Activated T-helper 2 cell treated with anti-CD3 and anti-CD28 coated beads, Interferon-gamma antibody, Interleukin-2, Interleukin-4, amounts not matched to agents 10 μg/mL and 5 μg/mL and 100 μg/mL, durations not matched to agents 14 hours and 24 hours and 36 hours (primary cell): ENCODE measurements around the gene DIAPH1. TPM values are rescaled to one million over a fixed set of nuclear protein-coding genes. Genes with fewer than 3 reads are reported as not detected.

Experiments
- DNase-seq: peaks from one replicate; pipeline ENCODE4 v3.0.0; 2021; ENCODE audit warnings: low spot score
- H3K27ac Mint-ChIP-seq: one replicate; pipeline ENCODE4 v1.8.0; 2021; ENCODE audit warnings: mixed read lengths
- H3K27me3 Mint-ChIP-seq: one replicate; pipeline ENCODE4 v1.8.0; 2021; ENCODE audit warnings: low read depth, mixed read lengths
- H3K36me3 Mint-ChIP-seq: one replicate; pipeline ENCODE4 v1.8.0; 2021; ENCODE audit warnings: low read depth, mixed read lengths
- H3K4me1 Mint-ChIP-seq: one replicate; pipeline ENCODE4 v1.8.0; 2021; ENCODE audit warnings: low read depth, mixed read lengths
- H3K4me3 Mint-ChIP-seq: one replicate; pipeline ENCODE4 v1.8.0; 2021; ENCODE audit warnings: low read depth, mild to moderate bottlenecking, moderate library complexity, mixed read lengths
- H3K9me3 Mint-ChIP-seq: one replicate; pipeline ENCODE4 v1.8.0; 2021; ENCODE audit warnings: mixed read lengths
- intact Hi-C: fragments of 100-400 bp; cut with micrococcal nuclease; formaldehyde crosslinking; loops from one replicate; pipeline ENCODE4 v1.15.1; 2023
- total RNA-seq: library from RNA; stranded (reverse); gene quantifications from 2 replicates; pipeline ENCODE4 v1.2.3, GENCODE V29; 2022

DIAPH1 gene
- total RNA-seq, 1 donor from 2014 or later, result 228 TPM

GRCh38 chr5:141650851-141651727 is 32.3 kb upstream of the DIAPH1 start, which contains the start of gene FCHSD1:
TSS of gene FCHSD1 (minus strand) at chr5:141651418. CDS start at chr5:141651368, 50 bp downstream.
- peaks cover 11% of the 10 kb centered on the region for H3K4me1 Mint-ChIP-seq
- intact Hi-C loops, result loop anchor here (1.0 kb wide), 1 partner anchor 15 kb away; the partner anchor contains the start of genes HDAC3 and RELL2
- H3K36me3 Mint-ChIP-seq, result peaks cover 12% of the 10 kb centered on the region
- H3K9me3 Mint-ChIP-seq, result no peaks in the 10 kb centered on the region
- H3K27ac Mint-ChIP-seq, result peak within 1 kb of the TSS; percentile 94
- peak; percentile 76 for DNase-seq
- H3K27me3 Mint-ChIP-seq, result no peaks in the 10 kb centered on the region
- peak within 1 kb of the TSS; percentile 98 for H3K4me3 Mint-ChIP-seq

DNA sequence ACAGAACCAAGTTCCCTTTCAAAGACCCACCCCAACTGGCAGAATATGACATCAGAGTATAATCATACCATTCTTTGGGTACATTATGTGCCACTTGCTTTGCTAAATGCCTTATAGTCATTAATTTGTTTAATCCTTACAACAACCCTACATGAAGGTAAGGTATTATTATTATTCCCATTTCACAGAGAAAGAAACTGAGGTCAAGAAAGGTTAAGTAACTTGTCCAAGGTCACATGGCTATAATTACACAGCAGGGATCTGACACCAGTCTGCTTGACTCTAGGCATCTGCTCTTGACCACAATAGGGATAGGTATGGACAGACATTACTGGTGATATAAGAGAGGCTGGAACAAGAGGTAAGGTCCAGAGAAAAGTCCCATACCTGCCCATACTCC is 31.2 kb upstream of the DIAPH1 start:
- Mint-ChIP-seq H3K36me3 (peaks cover 18% of the 10 kb centered on the region), H3K27ac (no peak overlapping the region), H3K27me3 (no peaks in the 10 kb centered on the region), H3K4me1 (peaks cover 11% of the 10 kb centered on the region), H3K9me3 (no peaks in the 10 kb centered on the region), H3K4me3 (peak overlapping the region; percentile 98)
- intact Hi-C loops, result no loop called here
- no peak for DNase-seq

DNA sequence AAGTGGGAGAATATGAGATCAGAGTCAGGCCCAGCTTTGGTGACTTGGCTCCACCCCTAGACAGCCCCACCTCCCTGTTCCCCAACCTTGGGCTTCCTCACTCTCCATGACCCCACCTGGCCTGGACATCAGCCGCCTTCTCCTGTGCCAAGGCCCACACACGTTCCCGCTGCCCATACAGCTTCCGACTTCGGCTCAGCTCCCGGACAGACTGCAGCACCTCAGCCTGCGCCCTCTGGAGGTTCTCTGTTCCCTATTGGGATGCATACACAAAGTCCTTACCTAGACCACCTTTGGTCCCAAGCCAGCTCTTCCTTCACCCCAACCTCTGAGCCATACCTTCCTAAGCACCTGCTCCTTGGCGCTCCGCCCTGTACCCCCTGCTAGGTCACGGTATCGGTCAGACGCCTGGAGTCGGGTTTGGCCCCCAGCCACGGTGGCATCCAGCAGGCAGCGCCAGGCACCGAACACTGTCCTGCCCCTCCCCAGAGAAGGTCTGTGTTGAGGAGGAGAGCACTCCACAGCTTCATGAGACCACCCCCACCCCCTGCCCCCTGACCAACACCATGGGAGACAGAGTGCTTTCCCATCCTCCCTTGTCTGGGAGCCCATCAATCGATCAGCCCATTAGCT is 30.4 kb upstream of the DIAPH1 start:
- no peaks in the 10 kb centered on the region for H3K27me3 Mint-ChIP-seq
- no peak overlapping the region for H3K4me3 Mint-ChIP-seq
- intact Hi-C loops, result no loop called here
- no peak overlapping the region for H3K27ac Mint-ChIP-seq
- peaks cover 11% of the 10 kb centered on the region for H3K4me1 Mint-ChIP-seq
- no peaks in the 10 kb centered on the region for H3K9me3 Mint-ChIP-seq
- no peak for DNase-seq
- peaks cover 21% of the 10 kb centered on the region for H3K36me3 Mint-ChIP-seq

- no peak overlapping the region for H3K4me3 Mint-ChIP-seq
- intact Hi-C loops, result no loop called here
- no peaks in the 10 kb centered on the region for H3K9me3 Mint-ChIP-seq
- H3K27me3 Mint-ChIP-seq, result no peaks in the 10 kb centered on the region
- peaks cover 24% of the 10 kb centered on the region for H3K36me3 Mint-ChIP-seq
- no peak overlapping the region for H3K27ac Mint-ChIP-seq
- H3K4me1 Mint-ChIP-seq, result peaks cover 11% of the 10 kb centered on the region
- DNase-seq, result no peak
Measured at GRCh38 chr5:141647851-141648250, 29.1 kb upstream of the DIAPH1 start.

DNA sequence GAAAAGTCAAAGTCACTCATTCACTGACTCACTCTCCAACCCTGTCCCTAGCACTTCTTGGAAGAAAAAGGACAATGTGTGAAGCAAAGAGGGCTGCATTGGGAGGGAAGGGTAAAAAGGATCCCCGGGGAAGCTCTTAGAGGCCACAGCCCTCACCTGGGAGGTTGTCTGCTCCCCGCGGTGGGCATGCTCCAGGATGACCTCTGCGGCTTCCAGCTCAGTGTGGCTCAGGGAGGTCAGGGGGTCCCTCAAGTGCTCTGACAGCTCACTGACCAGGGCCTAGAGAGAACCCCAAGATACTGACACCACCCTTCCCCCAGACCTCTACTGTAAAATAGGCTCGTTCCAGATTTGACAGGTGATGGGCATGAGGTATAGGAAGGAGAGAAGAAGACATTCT is 28.4 kb upstream of the DIAPH1 start:
- Mint-ChIP-seq H3K4me1 (peaks cover 10% of the 10 kb centered on the region), H3K27ac (no peak overlapping the region), H3K36me3 (peaks cover 24% of the 10 kb centered on the region), H3K4me3 (no peak overlapping the region), H3K27me3 (no peaks in the 10 kb centered on the region), H3K9me3 (no peaks in the 10 kb centered on the region)
- intact Hi-C loops, result no loop called here
- no peak for DNase-seq

DNA sequence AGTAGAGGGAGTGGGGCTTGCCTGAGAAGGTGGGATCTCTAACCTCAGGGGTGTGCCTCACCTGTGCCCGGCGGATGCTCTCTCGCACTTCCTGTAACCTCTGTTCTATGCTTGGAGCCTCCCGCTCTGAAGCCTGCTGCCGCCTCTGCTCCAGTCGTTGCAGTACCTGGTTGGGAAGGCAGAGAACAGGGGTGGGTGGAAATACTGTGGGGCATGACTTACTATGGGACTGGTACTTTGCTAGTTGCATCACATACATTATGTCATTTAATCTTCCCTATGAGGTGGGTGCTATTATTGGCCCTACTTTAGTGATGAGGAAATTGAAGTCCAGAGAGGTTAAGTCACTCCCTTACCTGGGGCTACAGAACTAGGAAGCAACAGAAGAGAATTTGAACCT is 27.2 kb upstream of the DIAPH1 start:
- no peak for DNase-seq
- no peaks in the 10 kb centered on the region for H3K27me3 Mint-ChIP-seq
- H3K27ac Mint-ChIP-seq, result no peak overlapping the region
- H3K4me1 Mint-ChIP-seq, result peaks cover 16% of the 10 kb centered on the region
- H3K4me3 Mint-ChIP-seq, result no peak overlapping the region
- H3K36me3 Mint-ChIP-seq, result peaks cover 35% of the 10 kb centered on the region
- H3K9me3 Mint-ChIP-seq, result no peaks in the 10 kb centered on the region
- intact Hi-C loops, result no loop called here

GRCh38 chr5:141641634-141642267 is 23.0 kb upstream of the DIAPH1 start:
- no peak overlapping the region for H3K4me3 Mint-ChIP-seq
- no peaks in the 10 kb centered on the region for H3K9me3 Mint-ChIP-seq
- no peak for DNase-seq
- peak overlapping the region; percentile 13 for H3K27ac Mint-ChIP-seq
- no peaks in the 10 kb centered on the region for H3K27me3 Mint-ChIP-seq
- intact Hi-C loops, result no loop called here
- peaks cover 36% of the 10 kb centered on the region for H3K36me3 Mint-ChIP-seq
- H3K4me1 Mint-ChIP-seq, result peaks cover 17% of the 10 kb centered on the region

DNA sequence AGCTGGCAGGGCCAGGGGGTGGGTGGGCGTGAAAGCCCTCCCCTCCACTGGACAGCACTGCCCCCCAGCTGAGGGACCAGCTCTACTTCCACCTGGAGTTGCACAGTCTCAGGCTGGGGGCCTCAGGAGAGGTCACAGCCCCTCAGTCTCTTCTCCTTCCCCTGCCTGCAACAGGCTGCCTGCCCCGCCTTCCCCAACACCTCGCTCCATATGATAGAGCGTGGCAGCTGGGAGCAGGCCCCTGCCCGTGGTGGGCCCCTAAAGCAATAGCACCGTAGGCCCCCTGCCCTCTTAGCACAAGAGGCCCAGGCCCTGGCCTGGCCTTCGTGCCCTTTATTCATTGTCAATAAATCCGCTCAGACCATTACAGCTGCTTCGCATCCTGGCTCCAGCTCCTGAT is 21.9 kb upstream of the DIAPH1 start:
- DNase-seq, result no peak
- Mint-ChIP-seq H3K4me1 (peaks cover 22% of the 10 kb centered on the region), H3K4me3 (no peak overlapping the region), H3K36me3 (peaks cover 28% of the 10 kb centered on the region), H3K9me3 (no peaks in the 10 kb centered on the region), H3K27me3 (no peaks in the 10 kb centered on the region), H3K27ac (no peak overlapping the region)
- intact Hi-C loops, result no loop called here

DNA sequence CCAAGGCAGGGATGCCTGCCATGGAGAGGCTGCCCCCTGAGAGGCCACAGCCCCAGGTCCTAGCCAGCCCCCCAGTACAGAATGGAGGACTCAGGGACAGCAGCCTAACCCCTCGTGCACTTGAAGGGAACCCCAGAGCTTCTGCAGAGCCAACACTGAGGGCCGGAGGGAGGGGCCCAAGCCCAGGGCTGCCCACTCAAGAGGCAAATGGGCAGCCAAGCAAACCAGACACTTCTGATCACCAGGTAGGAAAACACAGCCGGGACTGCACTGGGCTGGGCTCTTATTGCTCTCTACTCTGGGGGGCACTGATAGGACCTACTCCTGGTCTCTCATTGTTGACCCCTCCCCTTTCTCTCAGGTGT is 21.2 kb upstream of the DIAPH1 start:
- Mint-ChIP-seq H3K9me3 (no peaks in the 10 kb centered on the region), H3K27ac (no peak overlapping the region), H3K4me1 (peaks cover 28% of the 10 kb centered on the region), H3K36me3 (peaks cover 29% of the 10 kb centered on the region), H3K4me3 (no peak overlapping the region), H3K27me3 (no peaks in the 10 kb centered on the region)
- intact Hi-C loops, result no loop called here
- no peak for DNase-seq

GRCh38 chr5:141639357-141640050 is 20.7 kb upstream of the DIAPH1 start:
- peaks cover 29% of the 10 kb centered on the region for H3K36me3 Mint-ChIP-seq
- no peaks in the 10 kb centered on the region for H3K9me3 Mint-ChIP-seq
- no peaks in the 10 kb centered on the region for H3K27me3 Mint-ChIP-seq
- H3K27ac Mint-ChIP-seq, result no peak overlapping the region
- peaks cover 33% of the 10 kb centered on the region for H3K4me1 Mint-ChIP-seq
- DNase-seq, result no peak
- intact Hi-C loops, result no loop called here
- no peak overlapping the region for H3K4me3 Mint-ChIP-seq

GRCh38 chr5:141638771-141639170 is 20.0 kb upstream of the DIAPH1 start:
- intact Hi-C loops, result no loop called here
- Mint-ChIP-seq H3K4me1 (peaks cover 39% of the 10 kb centered on the region), H3K27me3 (no peaks in the 10 kb centered on the region), H3K27ac (peak overlapping the region; percentile 72), H3K9me3 (no peaks in the 10 kb centered on the region), H3K4me3 (peak overlapping the region; percentile 87), H3K36me3 (peaks cover 33% of the 10 kb centered on the region)
- DNase-seq, result no peak

GRCh38 chr5:141637767-141638419 is 19.1 kb upstream of the DIAPH1 start:
- intact Hi-C loops, result no loop called here
- H3K27me3 Mint-ChIP-seq, result no peaks in the 10 kb centered on the region
- H3K9me3 Mint-ChIP-seq, result no peaks in the 10 kb centered on the region
- H3K4me3 Mint-ChIP-seq, result peak overlapping the region; percentile 87
- H3K36me3 Mint-ChIP-seq, result peaks cover 34% of the 10 kb centered on the region
- peak; percentile 53 for DNase-seq
- peak overlapping the region; percentile 81 for H3K27ac Mint-ChIP-seq
- peaks cover 40% of the 10 kb centered on the region for H3K4me1 Mint-ChIP-seq
